HEK293 (cell line): ENCODE results near the gene USP30.

Source experiments
- CTCF ChIA-PET: fragments of 350-600 bp; formaldehyde crosslinking; extraction: SDS; loops from one replicate; lab custom pipeline; 2021; ENCODE audit warnings: antibody characterized with exemption; lab: Yijun Ruan, JAX
- POLR2A ChIA-PET: fragments of 300-600 bp; formaldehyde crosslinking; extraction: SDS; loops from one replicate; lab custom pipeline; 2020; ENCODE audit warnings: antibody characterized with exemption, inconsistent platforms; lab: Yijun Ruan, JAX
- H3K27ac ChIP-seq: fragments of 200-500 bp; sonication (Bioruptor generic); 2 replicates; pipeline ENCODE4 v1.5.1; 2014; ENCODE audit warnings: low read depth, low read length, control low read depth, inconsistent platforms; ENCODE audit errors: extremely low read depth
- H3K36me3 ChIP-seq, 2 experiments: fragments of 200-500 bp in 1 of 2; sonication (Bioruptor generic) in 1 of 2; 1 replicate in 1 of 2; 2 replicates in 1 of 2; pipeline ENCODE4 v1.5.1; 2014 to 2017; ENCODE audit warnings: inconsistent platforms in 2 of 2, low read length in 2 of 2; ENCODE audit not compliant: control insufficient read depth in 2 of 2, insufficient read depth in 1 of 2
- H3K4me1 ChIP-seq: fragments of 200-500 bp; sonication (Bioruptor generic); 2 replicates; pipeline ENCODE4 v1.5.1; 2014; ENCODE audit warnings: mild to moderate bottlenecking, low read length, inconsistent platforms; ENCODE audit not compliant: control insufficient read depth, insufficient read depth
- H3K4me3 ChIP-seq: 2 replicates; pipeline ENCODE4 v1.5.1; 2011; ENCODE audit warnings: low read depth, mild to moderate bottlenecking, control low read depth, low read length, moderate library complexity
- H3K9me3 ChIP-seq: fragments of 200-500 bp; sonication (Bioruptor generic); 2 replicates; pipeline ENCODE4 v1.5.1; 2014; ENCODE audit warnings: low read depth, low read length, inconsistent platforms; ENCODE audit not compliant: control insufficient read depth, insufficient read depth
- GLIS2 ChIP-seq: fragments of 450-650 bp; formaldehyde crosslinking; IDR thresholded peaks from 2 replicates; pipeline ENCODE4 v1.5.1; 2016; ENCODE audit warnings: missing biosample characterization, missing genetic modification characterization
- KLF16 ChIP-seq: fragments of 450-650 bp; formaldehyde crosslinking; IDR thresholded peaks from 2 replicates; pipeline ENCODE4 v1.5.1; 2017; ENCODE audit warnings: missing biosample characterization, missing genetic modification characterization
- KLF17 ChIP-seq: fragments of 450-650 bp; formaldehyde crosslinking; IDR thresholded peaks from 2 replicates; pipeline ENCODE4 v1.5.1; 2016; ENCODE audit warnings: missing biosample characterization, missing genetic modification characterization
- MEIS1 ChIP-seq: sonication (generic); formaldehyde crosslinking; IDR thresholded peaks from 2 replicates; pipeline ENCODE4 v1.8.1; 2022; ENCODE audit warnings: missing genetic modification reagents, mild to moderate bottlenecking, borderline replicate concordance
- PBX3 ChIP-seq: sonication (generic); formaldehyde crosslinking; IDR thresholded peaks from 2 replicates; pipeline ENCODE4 v1.8.1; 2022; ENCODE audit warnings: mild to moderate bottlenecking, moderate library complexity, missing genetic modification reagents
- ZNF266 ChIP-seq: fragments of 450-650 bp; formaldehyde crosslinking; IDR thresholded peaks from 2 replicates; pipeline ENCODE4 v1.5.1; 2016; ENCODE audit warnings: missing biosample characterization, missing genetic modification characterization, low read depth
- ZNF341 ChIP-seq: fragments of 450-650 bp; formaldehyde crosslinking; IDR thresholded peaks from 2 replicates; pipeline ENCODE4; 2016; ENCODE audit warnings: low read depth, missing biosample characterization, missing genetic modification characterization
- ZNF416 ChIP-seq: fragments of 450-650 bp; formaldehyde crosslinking; IDR thresholded peaks from 2 replicates; pipeline ENCODE4 v1.5.1; 2016; ENCODE audit warnings: missing biosample characterization, missing genetic modification characterization
- ZNF426 ChIP-seq: fragments of 450-650 bp; formaldehyde crosslinking; IDR thresholded peaks from 2 replicates; pipeline ENCODE4 v1.5.1; 2017; ENCODE audit warnings: missing biosample characterization, missing genetic modification characterization, mild to moderate bottlenecking, inconsistent platforms, moderate library complexity
- ZNF549 ChIP-seq: fragments of 450-650 bp; IDR thresholded peaks from 2 replicates; pipeline ENCODE4 v1.5.1; 2018; ENCODE audit warnings: missing biosample characterization, missing genetic modification characterization, mild to moderate bottlenecking, inconsistent platforms, moderate library complexity
- ZNF692 ChIP-seq: fragments of 450-650 bp; formaldehyde crosslinking; IDR thresholded peaks from 2 replicates; pipeline ENCODE4 v1.5.1; 2016; ENCODE audit warnings: missing biosample characterization, missing genetic modification characterization
- ZNF76 ChIP-seq: fragments of 450-650 bp; formaldehyde crosslinking; IDR thresholded peaks from 2 replicates; pipeline ENCODE4; 2016; ENCODE audit warnings: low read depth, missing biosample characterization, missing genetic modification characterization, borderline replicate concordance
- ZNF777 ChIP-seq: fragments of 450-650 bp; formaldehyde crosslinking; IDR thresholded peaks from 2 replicates; pipeline ENCODE4 v1.5.1; 2017; ENCODE audit warnings: missing biosample characterization, missing genetic modification characterization, borderline replicate concordance
- TF ChIP-seq, protein P1 (sequence below): fragments of 450-650 bp; formaldehyde crosslinking; IDR thresholded peaks from 2 replicates; pipeline ENCODE4 v1.5.1; 2016; ENCODE audit warnings: missing biosample characterization, missing genetic modification characterization
- TF ChIP-seq, protein P2 (sequence below): fragments of 450-650 bp; formaldehyde crosslinking; IDR thresholded peaks from 2 replicates; pipeline ENCODE4 v1.5.1; 2017; ENCODE audit warnings: missing biosample characterization, missing genetic modification characterization
- TF ChIP-seq, protein P3 (sequence below): fragments of 450-650 bp; formaldehyde crosslinking; IDR thresholded peaks from 2 replicates; pipeline ENCODE4 v1.5.1; 2016; ENCODE audit warnings: missing biosample characterization, missing genetic modification characterization, low read depth

Gene USP30

GRCh38 chr12:109064143-109064542 lies 11.8 kb downstream of the USP30 start:
- Histone ChIP-seq H3K27ac (no peak overlapping the region), H3K4me1 (no peaks in the 10 kb centered on the region), H3K36me3 (peaks cover 10 to 42% of the 10 kb centered on the region in 2 experiments; a peak in 2 of 3 replicates), H3K9me3 (no peaks in the 10 kb centered on the region), H3K4me3 (no peak overlapping the region)
- TF ChIP-seq GLIS2 (no peak), ZNF777 (tag by site-specific recombination) (no peak), ZNF341 (tag by site-specific recombination) (no peak), ZNF416 (no peak), ZNF266 (tag by site-specific recombination) (no peak), PBX3 (CRISPR knock-in tag) (no peak), ZNF426 (tag by site-specific recombination) (no peak), KLF16 (tag by site-specific recombination) (no peak), KLF17 (tag by site-specific recombination) (no peak), MEIS1 (CRISPR knock-in tag) (no peak), ZNF692 (tag by site-specific recombination) (no peak), ZNF76 (tag by site-specific recombination) (no peak), ZNF549 (tag by site-specific recombination) (no peak)
- TF ChIP-seq, protein P1, sequence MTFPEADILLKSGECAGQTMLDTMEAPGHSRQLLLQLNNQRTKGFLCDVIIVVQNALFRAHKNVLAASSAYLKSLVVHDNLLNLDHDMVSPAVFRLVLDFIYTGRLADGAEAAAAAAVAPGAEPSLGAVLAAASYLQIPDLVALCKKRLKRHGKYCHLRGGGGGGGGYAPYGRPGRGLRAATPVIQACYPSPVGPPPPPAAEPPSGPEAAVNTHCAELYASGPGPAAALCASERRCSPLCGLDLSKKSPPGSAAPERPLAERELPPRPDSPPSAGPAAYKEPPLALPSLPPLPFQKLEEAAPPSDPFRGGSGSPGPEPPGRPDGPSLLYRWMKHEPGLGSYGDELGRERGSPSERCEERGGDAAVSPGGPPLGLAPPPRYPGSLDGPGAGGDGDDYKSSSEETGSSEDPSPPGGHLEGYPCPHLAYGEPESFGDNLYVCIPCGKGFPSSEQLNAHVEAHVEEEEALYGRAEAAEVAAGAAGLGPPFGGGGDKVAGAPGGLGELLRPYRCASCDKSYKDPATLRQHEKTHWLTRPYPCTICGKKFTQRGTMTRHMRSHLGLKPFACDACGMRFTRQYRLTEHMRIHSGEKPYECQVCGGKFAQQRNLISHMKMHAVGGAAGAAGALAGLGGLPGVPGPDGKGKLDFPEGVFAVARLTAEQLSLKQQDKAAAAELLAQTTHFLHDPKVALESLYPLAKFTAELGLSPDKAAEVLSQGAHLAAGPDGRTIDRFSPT: no peak
- TF ChIP-seq, protein P2, sequence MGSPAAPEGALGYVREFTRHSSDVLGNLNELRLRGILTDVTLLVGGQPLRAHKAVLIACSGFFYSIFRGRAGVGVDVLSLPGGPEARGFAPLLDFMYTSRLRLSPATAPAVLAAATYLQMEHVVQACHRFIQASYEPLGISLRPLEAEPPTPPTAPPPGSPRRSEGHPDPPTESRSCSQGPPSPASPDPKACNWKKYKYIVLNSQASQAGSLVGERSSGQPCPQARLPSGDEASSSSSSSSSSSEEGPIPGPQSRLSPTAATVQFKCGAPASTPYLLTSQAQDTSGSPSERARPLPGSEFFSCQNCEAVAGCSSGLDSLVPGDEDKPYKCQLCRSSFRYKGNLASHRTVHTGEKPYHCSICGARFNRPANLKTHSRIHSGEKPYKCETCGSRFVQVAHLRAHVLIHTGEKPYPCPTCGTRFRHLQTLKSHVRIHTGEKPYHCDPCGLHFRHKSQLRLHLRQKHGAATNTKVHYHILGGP: no peak
- TF ChIP-seq, protein P3, sequence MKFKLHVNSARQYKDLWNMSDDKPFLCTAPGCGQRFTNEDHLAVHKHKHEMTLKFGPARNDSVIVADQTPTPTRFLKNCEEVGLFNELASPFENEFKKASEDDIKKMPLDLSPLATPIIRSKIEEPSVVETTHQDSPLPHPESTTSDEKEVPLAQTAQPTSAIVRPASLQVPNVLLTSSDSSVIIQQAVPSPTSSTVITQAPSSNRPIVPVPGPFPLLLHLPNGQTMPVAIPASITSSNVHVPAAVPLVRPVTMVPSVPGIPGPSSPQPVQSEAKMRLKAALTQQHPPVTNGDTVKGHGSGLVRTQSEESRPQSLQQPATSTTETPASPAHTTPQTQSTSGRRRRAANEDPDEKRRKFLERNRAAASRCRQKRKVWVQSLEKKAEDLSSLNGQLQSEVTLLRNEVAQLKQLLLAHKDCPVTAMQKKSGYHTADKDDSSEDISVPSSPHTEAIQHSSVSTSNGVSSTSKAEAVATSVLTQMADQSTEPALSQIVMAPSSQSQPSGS (tag by site-specific recombination): no peak
- POLR2A ChIA-PET: interaction anchor here (0.6 kb wide), 1 partner anchor 534 kb away, joined by 3 read pairs; no protein-coding TSS in a partner anchor
- CTCF ChIA-PET: no interaction called here
